Measurements from ENCODE around the gene SRRM3.
"Not testable (repeated sequence)": the region's sequence is repeated elsewhere in the genome, so short reads cannot be mapped to it uniquely, and the experiment has no call there.

The SRRM3 gene

DNA sequence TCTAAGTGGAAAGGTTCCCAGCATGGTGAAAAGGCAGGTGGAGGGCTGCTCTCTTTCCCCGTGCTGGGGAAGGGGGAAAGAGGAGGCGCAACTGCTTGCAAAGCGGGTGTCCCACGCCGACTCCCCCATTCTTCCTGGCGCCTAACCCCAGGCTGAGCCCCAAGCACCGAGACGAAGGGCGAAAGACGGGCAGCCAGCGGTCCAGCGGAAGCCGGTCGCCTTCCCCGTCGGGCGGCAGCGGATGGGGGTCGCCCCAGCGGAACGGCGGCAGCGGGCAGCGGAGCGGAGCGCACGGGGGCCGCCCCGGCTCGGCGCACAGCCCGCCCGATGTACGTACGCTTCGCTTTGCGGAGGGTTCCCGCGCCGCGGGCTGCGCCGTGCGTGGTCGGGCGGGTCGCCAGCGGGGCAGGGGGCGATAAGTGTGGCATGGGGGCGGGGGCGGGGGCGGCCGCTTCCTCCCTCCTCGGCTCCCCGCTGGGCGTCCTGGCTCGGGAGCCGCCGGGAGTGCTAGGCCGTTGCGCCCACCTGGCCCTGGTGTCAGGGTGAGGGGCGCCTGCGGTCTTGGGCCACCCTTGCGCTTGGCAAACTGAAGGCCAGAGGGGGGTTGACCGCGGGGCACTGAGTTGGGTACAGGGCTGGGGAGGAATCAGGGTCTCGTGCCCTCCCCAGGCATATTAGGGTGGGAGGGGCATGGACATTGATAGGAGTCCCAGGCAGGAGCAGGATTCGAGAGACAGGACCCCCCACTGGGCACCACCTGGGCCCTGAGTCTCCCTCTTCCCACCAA is 65.6 kb downstream of the SRRM3 start:
- DNase-seq = no peak

DNA sequence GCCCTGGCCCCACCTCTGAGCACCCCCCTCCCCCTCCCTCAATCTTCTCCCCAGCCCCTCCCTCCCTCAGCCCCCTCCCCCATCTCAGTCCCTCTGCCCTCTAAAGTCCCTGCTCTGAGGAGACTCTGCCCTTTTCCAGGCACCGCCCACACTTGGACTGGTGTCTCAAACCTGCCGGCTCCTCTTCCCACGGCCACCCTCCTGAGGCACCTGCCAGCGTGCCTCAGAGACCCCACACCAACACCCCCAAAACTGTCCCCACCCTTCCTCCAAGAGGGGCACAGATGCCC is 66.1 kb downstream of the SRRM3 start:
- DNase-seq = no peak

DNA sequence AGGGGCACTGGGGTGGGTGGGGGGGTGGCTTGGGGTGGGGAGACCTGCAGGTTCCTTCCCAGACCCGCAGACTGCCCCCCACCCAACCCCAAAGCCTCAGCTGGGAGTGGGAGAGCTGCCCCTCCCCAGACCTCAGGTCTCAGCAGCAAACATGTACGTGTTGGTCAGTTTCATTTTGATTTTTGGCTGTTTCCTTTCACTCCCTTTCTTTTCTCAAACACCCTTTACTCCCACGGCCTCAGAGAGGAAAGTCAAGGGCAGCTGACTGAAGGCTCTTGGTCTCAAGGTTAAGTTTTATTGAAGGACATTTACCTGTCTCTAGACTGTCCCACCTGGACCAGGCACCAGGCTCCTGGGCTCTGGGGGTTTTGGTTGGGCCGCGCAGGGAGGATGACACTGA is 66.7 kb downstream of the SRRM3 start:
- DNase-seq = no peak

DNA sequence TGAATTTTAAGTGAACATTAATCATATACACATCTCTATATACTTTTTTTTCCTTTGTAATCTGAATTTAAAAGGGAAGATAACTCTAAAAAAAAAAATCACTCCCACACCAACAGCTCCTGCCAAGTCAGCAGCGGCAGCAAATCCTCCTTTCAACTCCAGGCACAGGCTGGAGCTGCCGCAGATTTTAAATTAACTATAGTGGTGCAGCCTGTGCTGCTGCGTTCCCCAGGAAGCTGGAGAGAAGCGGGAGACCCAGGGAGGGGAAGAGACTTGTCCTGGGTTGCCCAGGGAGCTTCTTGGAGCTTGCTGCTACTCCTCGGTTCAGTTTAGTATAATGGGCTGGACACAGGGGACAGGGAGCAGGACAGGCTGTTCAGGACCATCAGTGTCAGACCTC is 68.2 kb downstream of the SRRM3 start:
- no peak for DNase-seq

DNA sequence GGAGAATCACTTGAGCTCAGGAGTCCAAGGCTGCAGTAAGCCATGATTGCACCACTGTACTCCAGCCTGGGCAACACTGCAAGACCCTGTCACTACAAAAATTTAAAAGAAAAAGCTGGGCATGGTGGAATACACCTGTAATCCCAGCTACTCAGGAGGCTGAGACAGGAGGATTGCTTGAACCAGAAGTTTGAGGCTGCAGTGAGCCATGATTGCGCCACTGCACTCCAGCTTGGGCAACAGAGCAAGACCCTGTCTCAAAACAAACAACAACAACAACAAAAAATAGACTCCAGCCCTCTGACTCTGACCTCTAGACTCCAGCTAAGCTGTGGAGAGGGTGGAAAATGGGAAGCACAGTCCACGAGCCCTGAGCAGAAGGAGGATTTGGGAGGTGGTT is 69.7 kb downstream of the SRRM3 start:
- not testable (repeated sequence) for DNase-seq

DNA sequence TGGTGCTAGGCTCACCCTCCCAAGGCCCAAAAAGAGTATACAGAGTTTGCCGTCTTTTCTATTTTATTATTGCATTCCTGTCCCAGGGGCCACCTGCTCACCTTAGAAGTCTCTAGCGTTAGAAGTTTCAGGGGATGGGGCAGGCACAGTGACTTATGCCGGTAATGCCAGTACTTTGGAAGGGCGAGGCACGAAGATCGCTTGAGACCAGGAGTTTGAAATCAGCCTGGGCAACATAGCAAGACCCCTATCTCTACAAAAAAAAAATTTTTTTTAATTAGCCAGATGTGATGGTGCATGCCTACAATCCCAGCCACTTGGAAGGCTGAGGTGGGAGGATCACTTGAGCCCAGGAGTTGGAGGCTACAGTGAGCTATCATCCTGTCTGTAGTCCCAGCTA is 70.4 kb downstream of the SRRM3 start:
- no peak for DNase-seq

DNA sequence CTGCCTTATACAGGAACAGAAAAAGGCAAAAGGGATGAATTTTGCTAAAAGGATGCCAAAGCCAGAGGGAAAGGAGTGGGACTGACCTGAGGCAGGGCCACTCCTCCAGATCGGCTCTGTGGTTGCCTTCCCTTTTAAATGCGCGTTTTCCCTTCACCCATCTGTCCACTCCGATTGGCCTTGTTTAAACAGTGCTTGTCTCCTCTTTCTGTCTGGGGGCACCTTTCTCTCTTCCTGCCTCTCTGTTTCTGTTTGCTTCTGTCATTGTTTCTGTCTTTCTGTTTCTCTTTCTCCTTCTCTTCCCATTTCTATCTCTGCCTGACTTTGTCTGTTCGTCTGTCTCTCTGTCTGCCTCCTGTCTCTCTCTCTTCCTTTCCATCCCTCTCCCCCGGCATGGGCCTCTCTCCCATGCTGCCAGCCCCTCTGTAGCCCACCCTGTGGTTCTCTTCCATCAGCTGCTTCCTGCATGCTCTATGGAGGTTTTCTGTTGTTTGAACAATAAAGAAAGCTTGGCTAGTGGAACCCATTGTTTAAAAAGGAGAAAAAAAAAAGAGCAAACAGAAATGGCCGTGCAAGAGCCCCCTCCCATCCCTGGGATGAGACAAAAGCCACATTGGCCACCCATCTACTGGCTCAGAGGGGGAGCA is 71.3 kb downstream of the SRRM3 start:
- DNase-seq = no peak

DNA sequence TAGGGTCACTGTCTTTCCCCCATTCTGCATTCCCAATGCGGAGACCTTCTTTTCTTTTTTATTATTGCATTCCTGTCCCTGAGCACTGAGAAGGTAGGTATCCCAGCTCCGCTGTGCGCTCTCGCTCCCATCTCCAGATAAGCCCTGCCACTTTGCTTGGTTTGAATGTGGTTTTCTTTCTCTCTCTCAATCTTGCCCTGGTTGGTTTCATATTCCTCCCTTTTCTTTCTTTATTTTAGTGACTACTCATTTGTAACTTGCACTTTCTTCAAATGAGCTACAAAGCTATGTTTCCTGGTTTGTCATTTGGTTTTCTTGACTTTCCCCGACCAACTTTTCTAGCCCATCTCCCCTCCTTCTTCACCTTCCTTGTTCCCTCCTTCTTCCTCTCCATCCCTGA is 71.8 kb downstream of the SRRM3 start:
- no peak for DNase-seq

DNA sequence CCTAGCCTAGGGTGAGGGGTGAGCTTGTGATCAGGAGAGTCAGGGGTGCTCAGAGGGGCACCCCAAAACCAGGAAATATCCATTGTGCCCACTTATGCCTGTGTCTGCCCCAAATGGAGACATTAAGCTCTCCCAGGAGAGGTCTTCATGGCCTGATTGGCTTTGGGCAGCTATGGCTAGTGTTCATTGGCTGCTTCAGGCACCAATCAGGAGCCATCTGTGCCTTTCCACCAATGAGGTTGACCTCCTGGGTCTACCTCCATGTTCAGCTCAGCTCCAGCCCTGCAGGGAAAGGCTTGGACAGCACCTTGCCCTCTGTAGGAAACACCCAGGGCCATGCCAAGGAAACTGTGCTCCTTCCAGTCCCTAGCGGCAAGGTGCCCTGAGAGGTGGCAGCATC is 76.8 kb downstream of the SRRM3 start:
- DNase-seq = peak; percentile 31

DNA sequence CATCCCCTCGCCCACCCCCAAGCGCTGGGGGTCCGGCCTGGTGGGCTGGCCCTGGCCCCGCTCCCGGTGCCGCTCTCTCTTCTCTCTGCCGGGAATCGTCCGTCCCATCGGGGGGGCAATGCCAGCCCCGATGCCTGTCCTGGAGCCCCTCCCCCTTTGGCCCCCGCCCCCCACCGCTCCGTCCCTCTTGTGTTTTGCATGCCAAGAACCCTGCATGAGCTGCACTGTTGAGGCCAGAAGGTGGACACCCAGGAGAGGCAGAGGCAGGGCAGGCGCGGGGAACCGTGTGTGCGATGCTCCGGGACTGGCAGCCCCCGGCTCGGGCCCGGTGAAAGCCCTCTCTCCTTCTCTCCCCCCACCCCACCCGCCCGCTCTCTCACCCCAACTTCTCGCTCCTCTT is 78.7 kb downstream of the SRRM3 start:
- no peak for DNase-seq

DNA sequence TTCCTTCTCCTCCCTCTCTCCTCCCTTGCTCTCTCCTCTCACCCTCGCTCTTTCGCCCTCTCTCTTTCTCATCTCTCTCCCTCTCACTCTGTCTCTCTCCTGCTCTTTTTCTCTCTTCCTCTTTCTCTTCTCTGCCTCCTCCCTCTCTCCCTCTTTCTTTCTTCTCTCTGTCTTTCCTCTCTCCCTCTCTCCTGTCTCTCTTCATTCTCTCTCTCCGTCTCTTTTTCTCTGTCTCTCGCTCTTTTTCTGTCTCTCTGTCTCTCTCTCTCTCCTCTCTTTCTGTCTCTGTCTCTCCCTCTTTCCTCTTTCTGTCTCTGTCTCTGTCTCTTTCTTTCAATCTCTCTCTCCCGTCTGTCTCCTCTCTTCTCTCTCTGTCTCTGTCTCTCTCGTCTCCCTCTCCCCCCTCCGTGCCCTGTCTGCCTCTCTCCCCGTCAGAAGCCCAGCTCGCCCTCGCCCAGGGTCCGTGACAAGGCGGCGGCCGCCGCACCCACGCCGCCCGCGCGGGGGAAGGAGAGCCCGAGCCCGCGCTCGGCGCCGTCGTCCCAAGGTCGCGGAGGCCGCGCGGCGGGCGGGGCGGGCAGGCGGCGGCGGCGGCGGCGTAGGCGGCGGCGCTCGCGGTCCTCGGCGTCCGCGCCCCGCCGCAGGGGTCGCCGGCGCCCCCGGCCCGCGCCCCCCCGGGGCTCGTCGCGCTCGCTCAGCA is 79.5 kb downstream of the SRRM3 start:
- DNase-seq = no peak

DNA sequence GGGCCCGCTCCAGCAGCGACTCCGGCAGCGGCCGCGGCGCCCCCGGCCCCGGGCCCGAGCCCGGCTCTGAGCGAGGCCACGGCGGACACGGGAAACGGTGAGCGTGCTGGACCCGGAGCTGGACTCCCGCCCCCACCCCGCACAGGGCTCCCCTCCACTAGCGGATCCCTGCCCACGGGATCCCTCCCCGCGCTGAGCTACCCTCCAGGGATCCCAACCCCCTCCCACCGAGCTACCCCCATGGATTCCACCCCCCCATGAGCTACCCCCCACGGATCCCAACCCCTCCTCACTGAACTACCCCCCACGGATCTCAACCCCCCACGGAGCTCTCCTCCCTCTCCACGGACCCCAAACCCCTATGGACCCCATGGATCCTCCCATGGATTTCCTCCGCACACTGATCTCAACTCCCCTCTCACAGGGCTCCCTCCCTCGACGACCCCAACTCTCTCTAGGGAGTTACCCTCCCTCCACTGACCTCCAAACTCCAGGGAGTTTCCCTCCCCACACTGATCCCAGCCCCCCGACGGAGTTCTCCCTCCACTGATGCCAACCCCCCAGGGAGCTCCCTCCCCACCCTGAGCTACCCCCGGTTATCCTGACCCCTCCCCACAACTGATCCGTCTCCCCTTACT is 80.1 kb downstream of the SRRM3 start:
- no peak for DNase-seq

DNA sequence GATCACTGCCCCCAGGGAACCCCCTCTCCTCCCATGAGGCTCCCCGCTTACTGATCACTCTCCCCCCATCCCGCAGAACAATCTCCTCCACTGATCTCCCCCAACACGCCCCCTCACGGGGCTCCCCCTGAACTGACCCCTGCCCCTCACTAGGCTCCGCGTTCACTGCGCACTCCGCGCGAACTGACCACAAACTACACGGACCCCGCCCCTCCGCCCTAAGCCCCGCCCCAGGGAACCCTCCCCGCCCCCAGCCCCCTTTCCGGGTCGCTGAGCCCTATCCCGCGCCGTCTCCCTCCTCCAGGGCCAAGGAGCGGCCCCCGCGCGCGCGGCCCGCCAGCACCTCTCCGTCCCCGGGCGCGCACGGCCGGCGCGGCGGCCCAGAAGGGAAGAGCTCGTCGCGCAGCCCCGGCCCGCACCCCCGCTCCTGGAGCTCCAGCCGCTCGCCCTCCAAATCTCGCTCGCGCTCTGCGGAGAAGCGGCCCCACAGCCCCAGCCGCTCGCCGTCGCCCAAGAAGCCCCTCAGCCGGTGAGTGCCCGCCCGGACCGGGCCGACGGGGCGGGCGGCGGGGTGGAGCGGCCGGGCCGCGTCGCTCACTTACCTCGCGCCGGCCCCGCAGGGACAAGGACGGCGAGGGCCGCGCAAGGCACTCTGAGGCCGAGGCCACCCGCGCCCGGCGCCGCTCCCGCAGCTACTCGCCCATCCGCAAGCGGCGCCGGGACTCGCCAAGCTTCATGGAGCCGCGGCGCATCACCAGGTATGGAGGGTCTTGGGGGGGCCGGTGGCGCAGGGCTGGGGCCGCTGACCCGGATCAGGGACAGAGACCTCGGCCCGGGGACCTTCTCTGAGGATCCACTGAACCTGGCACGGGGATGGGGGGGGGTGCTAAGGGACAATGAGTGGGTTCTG is 80.9 kb downstream of the SRRM3 start:
- DNase-seq = no peak

DNA sequence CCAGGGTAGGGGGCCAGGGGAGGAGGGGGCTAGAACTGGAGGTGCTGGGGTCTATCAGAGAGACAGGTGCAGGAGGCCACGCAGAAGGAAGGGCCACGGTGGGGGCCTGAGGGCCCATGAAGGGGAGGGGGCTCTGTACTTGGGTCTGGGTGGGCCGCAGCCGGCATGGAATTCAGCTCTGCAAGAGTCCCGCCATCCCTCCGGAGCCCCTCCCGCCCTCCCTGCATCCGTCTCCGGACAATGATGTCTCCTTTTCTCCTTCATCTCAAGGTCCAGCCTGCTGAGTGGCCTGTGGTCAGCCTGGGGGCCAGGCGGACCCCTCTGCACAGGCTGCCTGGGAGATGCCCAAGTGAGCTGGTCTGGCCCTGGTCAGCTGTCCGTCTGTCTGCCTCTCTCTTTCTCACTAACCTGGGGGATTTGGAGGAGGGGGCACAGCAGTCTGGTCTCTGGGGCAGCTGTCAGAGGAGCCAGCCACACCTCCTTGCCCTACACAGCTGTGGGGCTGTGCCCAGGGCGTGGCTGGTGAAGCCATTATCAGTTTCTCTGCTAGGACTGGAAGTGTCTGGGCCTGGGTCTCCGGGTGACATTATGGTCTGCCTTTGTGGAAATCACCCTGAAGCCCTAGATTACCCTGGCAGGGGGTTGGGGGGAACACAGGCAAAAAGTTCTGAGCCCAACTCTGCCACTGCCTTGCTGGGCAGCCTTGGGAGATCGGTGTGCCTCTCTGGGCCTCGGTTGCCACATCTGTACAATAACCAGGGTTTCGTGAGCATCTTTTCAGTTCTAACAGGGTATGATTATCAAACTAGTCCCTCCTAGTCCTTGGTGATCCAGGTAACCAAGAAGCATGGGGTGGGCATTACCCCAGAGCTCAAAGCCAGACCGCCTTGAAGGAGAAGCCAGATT is 81.8 kb downstream of the SRRM3 start:
- DNase-seq = no peak

DNA sequence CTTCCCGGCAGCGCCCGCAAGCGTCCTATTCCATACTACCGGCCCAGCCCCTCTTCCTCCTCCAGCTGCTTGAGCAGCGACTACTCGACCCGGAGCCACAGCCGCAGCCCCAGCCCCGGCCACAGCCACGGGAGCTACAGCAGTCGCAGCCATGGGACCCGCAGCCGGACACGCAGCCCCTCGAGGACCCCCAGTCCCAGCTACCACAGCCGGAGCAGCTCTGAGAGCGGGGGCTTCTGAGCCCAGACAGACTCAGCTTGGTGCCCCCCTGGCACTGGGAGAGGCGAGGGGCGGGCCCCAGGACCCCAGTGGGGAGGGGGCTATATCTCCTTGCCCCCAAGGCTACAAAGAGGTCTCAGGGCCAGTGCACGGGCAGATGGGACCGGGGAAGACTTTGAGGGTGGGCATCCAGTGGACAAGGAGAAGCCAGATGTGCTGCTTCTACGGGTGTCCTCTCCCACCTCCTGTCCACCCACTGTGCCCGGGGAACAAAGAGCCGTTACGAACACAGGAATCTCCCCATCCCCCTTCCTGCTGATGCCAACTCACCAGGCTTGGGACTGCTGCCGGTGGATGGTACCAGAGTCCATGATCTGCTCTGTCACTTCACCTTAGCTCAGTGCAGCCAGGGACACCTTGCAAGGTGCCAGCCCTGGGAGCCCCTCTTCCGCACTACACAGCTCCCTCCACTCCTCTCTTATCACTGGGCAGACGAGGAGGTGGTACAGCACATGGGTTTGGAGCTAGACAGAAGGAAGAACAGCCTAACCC is 84.1 kb downstream of the SRRM3 start:
- no peak for DNase-seq

DNA sequence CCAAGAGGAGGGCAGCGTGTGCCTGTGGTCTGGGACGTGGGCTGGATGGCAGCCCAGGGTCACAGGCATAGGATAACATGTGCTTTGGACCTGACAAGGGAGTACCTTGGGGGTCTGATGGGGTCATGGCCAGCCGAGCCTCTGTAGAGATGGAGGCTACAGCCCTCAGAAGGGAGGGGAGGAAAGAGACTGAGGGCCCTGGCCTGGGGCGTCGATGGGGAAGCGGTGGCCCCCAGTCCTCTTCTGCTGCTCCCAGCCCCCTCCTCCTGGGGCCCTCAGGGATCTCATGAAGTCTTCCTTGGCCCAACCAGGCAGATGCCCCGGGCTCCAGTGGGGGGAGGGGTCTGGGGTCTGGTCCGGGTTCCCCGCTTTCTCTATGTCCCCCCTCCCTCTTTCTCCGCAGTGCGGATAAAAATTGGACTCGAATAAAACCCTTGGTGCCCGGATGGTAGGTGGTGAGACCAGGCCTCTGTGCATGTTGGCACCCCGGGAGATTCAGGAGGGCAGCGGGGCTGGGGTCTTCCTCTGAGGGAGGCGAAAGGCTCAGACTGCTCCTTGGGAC is 85.2 kb downstream of the SRRM3 start:
- no peak for DNase-seq

DNA sequence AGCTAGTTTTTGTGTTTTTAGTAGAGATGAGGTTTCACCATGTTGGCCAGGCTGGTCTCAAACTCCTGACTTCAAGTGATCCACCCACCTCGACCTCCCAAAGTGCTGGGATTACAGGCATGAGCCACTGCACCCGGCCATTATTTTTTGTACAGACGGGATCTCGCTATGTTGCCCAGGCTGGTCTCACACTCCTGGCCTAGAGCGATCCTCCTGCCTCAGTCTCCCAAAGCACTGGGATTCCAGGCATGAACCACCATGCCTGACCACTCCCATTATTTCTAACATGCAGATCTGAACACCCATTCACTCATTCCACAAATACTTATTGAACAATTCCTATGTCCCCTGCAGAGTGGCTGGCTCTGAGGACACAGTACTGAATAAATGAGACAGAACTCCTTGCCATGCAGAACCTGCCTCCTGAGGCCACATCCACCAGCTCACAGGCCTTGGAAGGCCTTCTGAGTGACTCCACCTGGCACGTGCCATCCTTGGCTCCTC is 89.2 kb downstream of the SRRM3 start:
- not testable (repeated sequence) for DNase-seq

DNA sequence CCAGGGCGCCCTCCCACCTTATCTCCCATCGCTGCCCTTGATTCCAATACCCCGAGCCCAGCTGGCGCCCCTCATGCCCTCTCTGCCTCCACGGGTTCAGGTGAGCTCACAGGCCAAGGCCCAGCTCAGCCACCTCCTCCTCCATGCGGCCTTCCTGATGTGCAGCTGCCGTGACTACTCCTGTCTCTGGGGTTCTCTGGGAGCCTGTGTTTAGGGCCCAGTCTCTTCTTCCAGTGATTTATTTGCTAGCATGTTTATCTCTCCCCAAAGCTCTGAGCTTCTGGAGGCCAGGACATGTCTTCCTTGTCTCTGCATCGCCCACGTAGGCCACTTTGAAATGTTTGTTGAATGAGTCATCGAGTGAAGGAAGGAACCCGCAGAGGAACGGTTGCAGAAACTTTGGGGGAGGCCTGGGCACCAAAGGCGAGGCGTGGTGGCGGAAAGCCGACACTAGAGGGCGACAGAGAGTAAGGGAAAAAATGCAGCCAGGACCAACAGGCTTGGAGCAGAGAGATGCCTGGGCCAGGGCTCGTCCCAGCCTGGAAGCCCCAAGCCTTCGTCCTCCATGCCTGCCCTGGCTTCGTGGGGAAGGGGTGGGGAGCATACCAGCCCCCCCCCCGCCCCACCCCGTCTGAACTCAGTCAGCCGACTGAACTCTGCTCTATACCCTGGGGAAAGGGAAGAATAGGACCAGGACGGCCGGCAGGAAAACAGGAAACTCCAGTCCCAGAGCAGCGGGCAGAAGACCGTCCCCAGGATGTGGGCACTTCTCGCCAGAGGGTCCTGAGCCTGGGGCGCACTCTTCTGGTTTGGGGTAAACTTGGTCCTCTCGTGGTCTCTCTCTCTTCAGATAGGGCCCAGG is 89.9 kb downstream of the SRRM3 start:
- peak; percentile 90 for DNase-seq

DNA sequence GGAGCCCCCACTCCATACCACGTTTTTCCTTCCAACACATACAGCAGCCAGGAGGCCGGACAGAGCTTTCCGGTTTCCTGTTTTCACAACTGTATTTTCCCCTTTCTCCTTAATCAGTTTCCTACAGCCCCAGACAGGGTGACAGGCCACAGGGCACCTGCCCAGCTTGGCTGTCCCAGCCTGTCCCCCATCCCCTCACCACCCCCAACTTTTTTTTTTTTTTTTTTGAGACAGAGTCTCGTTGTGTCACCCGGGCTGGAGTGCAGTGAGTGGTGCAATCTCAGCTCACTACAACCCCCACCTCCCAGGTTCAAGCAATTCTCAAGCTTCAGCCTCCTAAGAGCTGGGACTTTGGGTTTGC is 90.5 kb downstream of the SRRM3 start:
- peak; percentile 46 for DNase-seq

Data from hematopoietic multipotent progenitor cell treated with erythropoietin and hydrocortisone succinate and interleukin-3 and kit ligand, for 6 days (in vitro differentiated cells).